Left forelimb (tissue), 1 donor: ENCODE measurements around the gene CSRP2.

Experiments used
- DNase-seq: peaks from one replicate; pipeline ENCODE4 v3.0.0-alpha.2; 2018; ENCODE audit warnings: low spot score

The CSRP2 gene

GRCh38 chr12:76863005-76863670, 15.7 kb downstream of the CSRP2 start:
- DNase-seq = no peak

GRCh38 chr12:76860256-76860655, 18.6 kb downstream of the CSRP2 start:
- no peak for DNase-seq

GRCh38 chr12:76859611-76860010, 19.2 kb downstream of the CSRP2 start:
- DNase-seq = no peak

DNA sequence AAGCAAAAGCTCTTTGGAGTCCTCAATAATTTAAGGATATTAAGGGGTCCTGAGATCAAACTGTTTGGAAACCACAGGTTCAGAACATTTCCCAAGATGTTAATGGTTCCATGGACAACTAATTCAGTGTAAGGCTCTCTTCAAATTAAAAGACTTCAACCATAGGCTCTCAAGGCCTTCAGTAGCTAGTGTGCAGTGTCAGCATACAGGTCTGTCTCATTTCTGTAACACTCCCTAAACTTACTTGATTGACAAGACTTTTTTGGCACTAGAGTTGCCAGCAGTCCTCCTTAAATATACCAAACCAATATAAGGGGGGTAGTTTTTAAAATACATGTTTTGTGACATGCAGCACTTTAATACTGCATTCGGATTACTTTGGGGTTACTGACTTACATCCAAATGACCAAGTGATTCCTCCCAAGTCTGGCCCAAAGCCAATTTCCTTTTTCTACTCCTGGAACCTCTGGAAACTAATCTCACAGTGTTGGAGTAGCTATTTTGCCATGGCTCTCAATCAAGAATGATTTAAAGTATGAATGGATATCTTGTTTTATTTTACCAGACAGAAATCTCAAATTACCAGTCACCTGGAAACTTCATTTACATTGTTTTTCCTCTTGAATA, 22.7 kb downstream of the CSRP2 start:
- no peak for DNase-seq

- no peak for DNase-seq
These were observed 23.5 kb downstream of the CSRP2 start for GRCh38 chr12:76855271-76855670.

- no peak for DNase-seq
These were observed 26.7 kb downstream of the CSRP2 start for GRCh38 chr12:76852106-76852505.

DNA sequence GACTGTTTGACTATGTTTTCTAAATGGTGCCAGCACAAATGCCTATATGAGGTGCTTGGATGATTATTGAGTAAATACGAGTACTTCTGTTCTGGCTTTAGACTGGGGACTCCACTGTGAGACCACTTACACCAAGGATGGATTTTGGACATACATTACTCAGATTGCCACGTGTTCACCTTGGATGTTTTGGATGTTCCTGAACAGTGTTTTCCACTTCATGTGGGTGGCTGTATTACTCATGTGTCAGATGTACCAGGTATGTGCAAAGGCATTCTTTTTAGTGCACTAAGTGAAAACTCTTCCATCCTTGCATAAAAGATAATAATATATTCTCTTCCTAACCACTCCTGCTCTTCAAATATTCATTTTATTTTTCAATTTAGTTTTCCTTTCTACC, 30.7 kb downstream of the CSRP2 start:
- no peak for DNase-seq

DNA sequence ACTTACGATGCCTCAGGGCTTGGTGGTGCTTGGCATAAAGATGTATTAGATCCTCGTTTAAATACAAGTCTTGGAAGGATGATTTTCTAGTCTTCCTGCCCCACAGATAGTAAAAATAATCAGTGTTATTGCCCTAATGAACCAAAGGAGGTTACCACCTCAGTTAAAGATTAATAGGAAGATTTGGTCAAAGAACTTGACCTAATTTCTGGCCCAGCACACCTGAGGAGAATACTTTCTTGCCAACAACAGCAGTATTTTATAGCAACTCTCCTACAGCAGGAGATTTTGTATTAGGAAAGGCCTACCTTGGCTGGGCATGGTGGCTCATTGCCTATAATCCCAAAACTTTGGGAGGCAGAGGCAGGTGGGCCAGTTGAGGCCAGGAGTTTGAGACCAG, 31.6 kb downstream of the CSRP2 start:
- no peak for DNase-seq

- DNase-seq = no peak
These were observed 42.2 kb downstream of the CSRP2 start for GRCh38 chr12:76836633-76837032.

DNA sequence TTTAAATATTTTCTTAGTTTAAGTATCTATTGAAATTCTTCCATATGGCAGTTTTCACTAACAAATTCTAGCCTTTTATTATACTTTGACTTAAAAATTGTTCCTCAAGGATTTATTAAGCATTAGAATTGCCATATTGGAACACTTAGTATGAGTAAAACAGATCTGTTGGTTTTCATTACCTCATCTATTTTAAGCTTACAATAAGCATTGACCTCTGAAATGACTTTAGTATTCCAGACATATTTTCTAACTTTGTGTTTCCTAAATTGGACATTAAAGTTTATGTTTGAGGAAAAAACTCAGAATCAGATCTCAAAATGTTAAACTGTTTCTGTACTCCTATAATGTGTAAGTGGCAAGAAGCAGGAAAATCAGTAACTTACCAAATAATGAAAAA, 48.4 kb downstream of the CSRP2 start:
- DNase-seq = no peak

GRCh38 chr12:76820888-76821482, 57.8 kb downstream of the CSRP2 start:
- no peak for DNase-seq

- DNase-seq = no peak
These were observed 64.8 kb downstream of the CSRP2 start for GRCh38 chr12:76813972-76814371.

- DNase-seq = no peak
These were observed 65.6 kb downstream of the CSRP2 start for GRCh38 chr12:76813265-76813664.

GRCh38 chr12:76811976-76812375, 66.8 kb downstream of the CSRP2 start:
- no peak for DNase-seq

GRCh38 chr12:76810671-76811419, 68.0 kb downstream of the CSRP2 start:
- no peak for DNase-seq
